Brain pericyte (primary cell): ENCODE measurements around the gene H6PD.

Source experiments
- DNase-seq: peaks from one replicate; pipeline ENCODE4 v3.0.0-alpha.2; 2012; ENCODE audit warnings: low read depth, low spot score

The H6PD gene

DNA sequence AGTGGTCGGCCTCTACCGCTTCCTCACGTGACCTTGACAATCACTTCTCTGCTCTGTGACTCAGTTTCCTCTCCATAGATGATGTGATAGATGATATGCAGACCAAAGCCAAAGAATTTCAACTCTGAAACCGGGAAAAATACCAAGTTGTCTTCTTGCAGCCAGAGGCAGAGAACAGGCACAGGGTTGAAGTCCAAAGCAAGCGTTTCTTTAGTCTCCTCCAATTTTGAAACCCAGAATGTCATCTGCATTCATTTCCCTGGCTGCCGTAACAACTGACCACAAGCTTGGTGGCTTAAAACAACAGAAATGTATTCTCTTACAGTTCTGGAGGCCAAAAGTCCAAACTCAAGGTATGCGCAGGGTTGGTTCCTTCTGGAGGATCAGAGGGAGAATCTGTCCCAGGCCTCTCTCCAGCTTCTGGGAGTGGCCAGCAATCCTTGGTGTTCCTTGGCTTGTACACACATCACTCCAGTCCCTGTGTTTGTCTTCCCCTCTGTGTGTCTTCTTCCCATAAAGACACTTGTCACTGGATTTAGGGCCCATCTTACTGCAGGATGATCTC, 30.3 kb upstream of the H6PD start:
- no peak for DNase-seq

DNA sequence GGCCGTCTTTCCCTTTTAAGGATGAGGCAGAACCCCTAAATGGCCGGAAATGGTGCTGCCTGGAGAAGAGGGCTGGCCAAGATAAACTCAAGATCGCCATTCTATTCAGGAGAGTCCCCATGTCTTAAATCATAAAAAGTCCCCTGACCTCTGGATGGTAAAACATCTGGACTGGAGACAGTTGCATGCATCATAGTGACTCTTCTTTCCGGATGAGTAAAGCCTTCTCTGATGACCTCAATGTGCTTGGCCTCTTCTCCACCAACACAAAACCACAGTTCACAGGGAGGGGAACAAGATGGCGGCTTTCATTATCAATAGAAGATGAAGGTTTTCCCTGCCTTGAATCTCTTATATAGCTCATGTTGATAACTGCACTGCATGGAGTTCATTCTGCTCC, 27.5 kb upstream of the H6PD start:
- no peak for DNase-seq

DNA sequence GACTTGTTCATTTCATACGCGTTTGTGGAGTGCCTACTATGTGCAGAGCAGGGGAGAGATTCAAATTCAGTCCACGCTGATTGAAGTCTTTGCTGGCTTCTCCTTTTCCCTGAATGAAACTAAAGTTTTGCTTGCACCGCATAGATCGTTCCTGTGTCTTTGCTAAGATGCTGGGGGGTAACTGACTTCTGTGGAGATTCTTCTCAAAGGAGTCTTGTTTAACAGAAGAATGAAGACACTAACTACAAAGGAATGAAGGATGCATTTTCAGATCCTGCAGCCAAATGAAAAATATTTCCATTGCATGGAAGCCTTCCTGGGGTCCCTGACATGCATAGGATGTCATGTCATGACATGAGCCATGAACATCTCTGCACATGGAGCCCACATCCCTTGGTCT, 26.9 kb upstream of the H6PD start:
- DNase-seq, result no peak

DNA sequence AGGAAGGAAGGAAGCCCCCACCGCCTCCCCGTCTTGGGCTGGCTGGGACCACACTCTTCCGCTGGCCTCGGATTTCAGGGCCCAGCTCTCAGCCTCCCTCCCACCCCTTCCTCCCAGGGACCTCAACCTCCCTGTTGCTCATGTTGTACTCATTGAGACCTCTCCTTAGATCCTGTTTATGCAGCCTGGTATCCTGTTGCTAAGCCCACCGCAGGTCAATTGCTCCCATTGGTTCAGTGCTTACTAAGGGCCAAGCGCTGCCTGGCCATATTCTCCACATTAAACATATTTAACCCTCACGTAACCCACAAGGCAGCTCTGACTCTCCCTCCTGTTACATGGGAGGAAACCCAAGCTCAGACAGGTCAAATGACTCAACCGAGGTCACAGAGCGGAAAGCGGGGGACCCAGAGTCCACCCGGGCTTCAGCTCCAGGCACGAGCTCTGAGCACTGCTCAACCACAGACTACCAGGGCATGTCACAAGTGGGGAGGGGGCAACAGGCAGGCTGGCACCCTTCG, 23.2 kb upstream of the H6PD start:
- peak; percentile 95 for DNase-seq

DNA sequence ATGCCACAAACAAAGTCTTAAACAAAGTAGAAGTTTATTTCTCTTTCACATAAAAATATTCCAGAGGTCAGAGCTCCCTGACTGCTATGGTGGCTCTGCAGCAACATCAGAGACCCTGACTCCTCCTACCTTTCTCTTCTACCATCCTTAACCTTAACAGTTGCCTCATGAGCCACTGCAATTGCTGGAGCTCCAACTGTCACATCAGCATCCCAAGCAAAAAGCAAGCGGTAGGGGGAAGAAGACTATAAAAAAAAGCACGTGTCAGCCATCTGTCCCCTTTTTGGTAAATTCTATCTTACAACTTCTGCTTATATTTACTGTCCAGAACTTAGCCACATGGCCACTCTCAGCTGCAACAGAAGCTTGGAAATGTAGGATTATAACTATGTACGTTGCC, 21.8 kb upstream of the H6PD start:
- DNase-seq, result no peak

DNA sequence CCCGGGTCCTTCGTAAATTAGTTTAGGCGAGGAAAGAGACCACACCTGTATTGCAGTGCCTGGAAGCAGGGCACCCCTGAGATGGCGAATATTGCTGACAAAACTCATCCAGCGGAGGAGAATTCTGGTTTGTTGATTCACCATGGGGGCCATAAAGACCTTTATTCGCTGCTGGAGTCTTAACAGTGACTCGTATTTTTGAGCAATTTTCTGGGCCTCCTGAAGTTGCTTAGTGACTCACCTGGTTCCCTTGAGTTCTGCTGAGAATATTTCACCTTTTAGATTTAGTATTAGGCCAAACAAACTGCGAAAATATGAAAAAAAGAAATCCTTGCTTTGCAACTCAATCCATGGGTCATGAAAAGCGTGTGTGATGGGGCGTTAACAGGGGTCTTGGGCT, 20.6 kb upstream of the H6PD start:
- no peak for DNase-seq

DNA sequence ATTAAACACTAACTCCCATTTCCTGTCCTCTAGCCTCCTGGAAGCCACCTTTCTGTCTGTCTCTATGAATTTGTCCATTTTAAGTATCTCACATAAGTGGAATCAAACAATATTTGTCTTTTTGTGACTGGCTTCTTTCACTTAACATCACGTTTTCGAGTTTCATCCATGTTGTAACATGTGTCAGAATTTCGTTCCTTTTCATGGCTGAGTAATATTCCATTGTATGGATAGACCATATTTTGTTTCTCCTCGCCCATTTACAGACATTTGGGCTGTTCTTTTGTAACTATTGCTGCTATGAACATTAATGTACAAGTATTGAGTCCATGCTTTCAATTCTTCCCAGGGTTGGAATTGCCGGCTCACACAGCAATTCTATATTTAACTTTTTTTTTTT, 15.7 kb upstream of the H6PD start:
- DNase-seq, result no peak

DNA sequence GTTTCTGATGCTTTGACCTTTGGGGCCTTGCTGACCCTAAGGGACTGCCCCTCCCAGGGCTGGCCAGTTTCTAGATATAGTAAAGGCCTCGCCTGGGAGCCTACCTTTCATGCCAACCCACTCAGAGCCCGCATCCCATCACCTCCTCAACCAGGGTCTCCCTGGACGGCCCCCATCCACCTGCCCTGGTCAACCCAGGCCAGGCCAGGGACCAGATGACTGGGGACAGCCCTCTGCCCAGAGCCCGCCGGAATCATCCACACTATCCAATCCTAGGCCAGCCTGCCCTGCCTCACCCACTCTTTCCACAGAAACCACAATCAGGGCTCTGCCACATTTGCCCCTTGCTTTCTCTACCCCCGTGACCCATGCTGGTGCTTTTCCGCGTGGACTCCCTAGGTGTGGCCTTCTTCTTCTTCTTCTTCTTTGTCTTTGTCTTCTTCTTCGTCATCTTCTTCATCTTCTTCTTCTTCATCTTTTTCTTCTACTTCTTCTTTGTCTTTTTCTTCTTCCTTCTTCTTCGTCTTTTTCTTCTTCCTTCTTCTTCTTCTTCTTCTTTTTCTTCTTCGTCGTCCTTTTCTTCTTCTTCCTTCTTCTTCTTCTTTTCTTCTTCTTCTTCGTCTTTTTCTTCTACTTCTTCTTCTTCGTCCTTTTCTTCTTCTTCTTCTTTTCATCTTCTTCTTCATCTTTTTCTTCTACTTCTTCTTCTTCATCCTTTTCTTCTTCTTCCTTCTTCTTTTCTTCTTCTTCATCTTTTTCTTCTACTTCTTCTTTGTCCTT, 11.5 kb upstream of the H6PD start:
- no peak for DNase-seq

DNA sequence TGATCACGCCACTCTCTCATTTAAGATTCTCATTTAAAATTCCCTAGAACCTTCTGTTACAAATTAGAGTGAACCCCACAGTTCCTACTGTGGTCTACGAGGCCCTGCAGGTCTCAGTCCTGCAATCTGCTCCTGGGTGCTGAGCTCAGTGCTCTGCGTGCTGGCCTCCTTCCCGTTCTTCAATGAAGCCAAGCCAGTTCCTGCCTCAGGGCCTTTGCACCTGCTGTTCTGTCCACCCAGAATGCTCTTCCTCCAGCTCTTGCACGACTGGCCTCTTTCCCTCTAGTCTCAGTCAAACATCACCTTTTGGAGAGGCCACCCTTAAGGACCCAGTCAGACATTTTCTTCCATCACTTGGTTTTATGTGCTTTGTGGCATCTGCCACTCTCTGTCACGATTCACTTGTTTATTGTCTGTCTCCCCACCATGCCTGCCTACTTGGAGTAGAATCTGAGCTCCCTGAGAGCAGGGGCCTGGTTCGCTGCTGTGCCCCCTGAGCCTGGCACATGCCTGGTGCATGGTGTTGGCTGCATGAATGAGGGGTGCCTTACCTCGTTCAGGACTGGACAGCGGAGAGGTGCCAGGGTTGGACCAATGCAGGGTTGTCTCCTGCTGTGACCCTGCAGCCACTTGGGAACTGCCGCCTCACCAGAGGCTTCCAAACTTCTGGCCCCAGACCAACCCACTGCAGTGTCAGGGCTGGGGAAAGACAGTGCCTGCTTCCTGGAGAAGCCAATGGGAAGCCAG, 9.7 kb upstream of the H6PD start:
- DNase-seq, result no peak

DNA sequence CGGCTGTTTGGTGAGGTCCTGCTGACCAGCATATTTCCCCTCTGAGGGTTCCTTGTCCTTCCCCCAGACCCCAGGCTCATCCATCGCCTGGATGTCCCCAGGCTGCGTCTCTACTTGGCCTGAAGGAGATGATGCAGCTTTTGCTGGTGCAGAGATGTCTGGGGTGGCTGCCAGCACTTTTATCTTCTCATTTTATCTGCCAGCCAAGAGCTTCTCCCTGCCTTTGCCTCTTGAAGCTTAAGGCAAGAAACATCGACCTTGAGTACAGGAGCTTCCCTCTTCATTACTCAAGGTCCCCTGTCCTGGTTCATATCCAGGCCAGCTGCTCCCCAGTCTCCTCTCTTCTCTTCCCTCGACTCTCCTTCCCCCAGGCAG, 9.2 kb upstream of the H6PD start:
- no peak for DNase-seq

DNA sequence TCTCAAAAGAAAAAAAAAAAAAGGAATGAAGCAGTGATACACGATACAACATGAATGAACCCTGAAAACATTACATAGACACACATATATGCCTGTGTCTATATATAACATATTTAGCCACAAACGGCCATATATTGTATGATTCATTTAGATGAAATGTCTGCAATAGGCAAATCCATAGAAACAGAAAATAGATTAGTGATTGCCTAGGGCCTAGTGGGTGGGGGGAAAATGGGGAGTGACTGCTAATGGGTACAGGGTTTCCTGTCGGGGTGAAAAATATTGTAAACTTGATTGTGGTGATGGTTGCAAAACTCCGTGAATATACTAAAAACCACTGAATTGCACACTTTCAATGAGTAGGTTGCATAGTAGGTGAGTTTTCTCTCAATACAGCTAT, 6.0 kb upstream of the H6PD start:
- no peak for DNase-seq

DNA sequence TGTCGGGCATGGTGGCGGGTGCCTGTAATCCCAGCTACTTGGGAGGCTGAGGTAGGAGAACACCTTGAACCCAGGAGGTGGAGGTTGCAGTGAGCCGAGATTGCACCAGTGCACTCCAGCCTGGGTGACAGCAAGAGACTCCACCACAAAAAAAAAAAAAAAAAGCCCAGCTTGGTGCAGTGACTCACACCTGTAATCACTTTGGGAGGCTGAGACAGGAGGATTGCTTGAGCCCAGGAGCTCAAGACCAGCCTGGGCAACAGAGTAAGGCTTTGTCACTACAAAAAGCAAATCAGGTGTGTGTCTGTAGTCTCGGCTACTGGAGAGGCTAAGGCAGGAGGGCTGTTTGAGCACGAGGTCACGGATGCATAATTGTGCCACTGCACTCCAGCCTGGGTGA, 5.0 kb upstream of the H6PD start:
- DNase-seq, result no peak

DNA sequence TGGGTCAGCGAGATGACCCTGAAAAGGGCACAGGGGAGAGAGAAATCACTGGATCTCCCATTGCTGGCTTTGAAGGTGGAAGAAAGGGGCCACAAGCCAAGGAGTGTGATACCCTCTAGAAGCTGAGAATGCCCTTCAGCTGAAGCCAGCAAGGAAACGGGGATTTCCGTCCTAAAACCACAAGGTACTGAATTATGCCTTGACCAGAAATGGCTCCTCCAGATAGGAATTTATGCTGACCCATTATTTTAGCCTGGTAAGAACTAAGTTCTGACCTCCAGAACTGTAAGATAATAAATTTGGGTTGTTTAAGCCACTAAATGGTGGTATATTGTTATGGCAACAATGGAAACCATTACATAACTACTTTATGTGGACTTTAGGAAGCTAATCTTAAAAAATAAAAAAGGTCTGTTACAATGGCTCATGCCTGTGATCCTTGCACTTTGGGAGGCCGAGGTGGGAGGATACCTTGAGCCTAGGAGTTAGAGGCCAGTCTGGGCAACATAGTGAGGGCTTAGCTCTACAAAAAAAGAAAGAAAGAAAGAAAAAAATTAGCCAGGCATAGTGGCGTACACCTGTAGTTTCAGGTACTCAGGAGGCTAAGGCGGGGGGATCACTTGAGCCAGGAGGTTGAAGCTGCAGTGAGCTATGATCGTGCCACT, 3.6 kb upstream of the H6PD start:
- no peak for DNase-seq

DNA sequence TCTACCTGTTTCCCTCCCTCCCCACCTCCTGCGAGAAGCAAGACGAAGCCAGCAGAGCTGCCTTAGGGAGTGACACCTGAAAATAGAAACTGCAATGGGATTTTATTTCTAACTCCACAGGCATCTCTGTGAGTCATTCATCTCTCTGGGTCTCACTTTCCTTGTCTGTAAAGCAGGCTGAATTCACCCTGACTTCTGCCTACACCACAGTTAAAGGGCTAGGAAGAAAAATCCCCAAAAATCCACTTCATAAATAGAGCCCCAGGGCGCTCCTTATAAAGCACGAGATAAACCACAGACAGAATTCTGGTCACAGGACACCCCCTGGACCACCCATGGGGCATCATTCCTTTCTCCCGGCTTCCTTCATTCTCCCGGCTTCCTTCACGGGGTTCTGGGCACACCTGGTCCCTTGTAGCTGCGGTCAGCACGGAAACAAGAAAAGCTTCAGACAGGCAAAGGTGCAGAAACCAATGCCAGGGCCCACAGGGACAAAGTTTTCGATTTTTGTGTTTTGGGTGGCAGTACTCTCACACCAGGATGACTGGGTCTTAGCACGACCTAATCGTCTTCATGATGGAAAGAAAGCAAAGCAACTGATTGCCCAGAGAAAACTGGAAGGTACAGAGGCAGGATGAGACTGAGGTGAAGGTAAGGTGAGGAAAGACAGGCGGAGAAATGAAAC, 2.8 kb upstream of the H6PD start:
- DNase-seq, result no peak

DNA sequence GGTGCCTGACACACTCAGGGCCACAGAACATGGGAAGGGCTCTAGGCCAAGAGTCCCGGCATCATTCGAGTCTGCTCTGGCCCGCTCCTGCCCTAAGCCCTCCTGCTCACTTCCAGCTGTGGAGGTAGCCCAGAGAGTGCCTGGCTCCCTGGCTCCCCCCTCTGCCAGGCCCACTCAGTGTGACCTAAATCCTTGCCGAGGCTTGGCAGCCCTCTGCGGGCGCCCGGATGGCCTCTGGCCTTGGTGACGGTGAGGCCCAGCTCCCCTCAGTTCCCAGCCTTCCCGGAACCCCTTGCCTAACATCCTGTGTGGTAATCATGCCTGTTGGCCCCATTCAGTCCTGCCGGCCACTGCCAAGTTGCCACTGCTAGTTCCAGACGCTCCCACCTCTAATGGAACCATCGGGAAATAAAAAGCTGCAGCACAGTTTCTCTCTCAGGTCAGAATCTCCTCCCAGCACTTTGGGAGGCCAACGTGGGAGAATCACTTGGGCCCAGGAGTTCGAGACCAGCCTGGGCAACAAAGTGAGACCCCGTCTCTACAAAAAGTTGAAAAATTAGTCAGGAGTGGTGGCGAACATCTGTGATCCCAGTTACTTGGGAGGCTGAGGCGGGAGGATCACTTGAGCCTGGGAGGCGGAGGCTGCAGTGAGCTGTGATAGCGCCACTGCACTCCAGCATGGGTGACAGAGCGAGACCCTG, 1.2 kb upstream of the H6PD start:
- no peak for DNase-seq

DNA sequence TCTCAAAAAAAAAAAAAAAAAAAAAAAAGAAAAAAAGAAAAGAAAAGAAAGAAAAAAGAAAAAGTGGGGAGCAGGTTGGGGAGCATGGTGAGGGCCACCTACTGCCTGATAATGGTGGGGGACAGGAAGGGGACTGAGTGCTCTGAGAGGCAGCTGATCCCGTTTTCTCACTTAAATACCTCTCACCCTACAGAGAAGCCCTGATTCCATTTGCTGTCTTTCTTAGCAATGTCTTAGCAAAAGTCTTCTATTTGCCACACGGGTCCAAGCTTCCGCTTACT, 692 bp upstream of the H6PD start:
- no peak for DNase-seq

DNA sequence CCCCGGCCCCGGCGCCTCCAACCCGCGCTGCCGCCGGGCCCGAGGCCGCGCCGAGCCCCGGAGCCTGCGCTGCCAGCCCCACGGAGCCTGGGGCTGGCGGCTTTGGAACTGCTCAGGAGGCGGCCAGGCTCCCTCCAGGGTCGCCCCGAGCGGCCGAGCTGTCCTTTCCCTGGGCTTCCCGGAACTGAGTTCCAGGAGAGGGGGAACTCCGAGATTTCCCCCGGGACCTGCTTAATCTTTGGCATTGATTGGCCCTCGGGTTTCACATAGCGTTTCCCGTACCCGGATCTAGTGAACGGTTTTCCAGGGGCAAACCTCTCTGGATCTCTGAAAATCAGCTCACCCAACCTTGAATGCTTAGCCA, 504 bp downstream of the H6PD start:
- DNase-seq, result no peak

DNA sequence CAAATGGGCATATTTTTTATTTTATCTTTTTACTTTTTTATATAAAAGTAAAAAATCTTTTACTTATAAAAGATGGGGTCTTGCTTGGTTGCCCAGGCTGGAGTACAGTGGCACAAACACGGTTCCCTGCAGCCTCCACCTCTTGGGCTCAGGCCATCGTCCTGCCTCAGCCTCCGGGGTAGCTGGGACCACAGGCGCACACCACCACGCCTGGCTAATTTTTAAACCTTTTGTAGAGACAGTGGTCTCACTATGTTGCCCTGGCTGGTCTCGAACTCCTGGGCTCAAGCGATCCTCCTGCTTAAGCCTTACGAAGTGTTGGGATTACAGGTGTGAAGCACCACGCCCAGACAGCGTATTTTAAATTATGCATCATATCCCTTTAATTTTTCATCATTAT, 986 bp downstream of the H6PD start:
- DNase-seq, result no peak

DNA sequence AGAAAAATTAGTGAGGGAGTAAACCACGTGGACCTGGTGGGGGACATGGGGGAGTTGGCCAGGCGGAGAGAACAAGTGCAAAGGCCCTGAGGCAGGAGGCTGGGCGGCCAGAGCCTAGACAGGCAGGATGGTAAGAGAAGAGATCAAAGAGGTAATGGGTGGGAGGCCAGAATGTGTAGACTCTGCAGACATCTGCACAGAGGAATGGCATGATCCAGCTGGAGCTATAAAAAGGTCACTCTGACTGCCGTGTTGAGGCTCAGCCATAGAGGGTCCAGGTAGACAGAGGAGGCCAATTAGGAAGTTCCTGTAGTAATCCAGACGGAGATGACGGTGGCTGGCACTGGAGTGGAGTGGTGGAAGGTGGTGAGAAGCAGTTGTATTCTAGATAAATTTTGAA, 3.6 kb downstream of the H6PD start:
- no peak for DNase-seq

DNA sequence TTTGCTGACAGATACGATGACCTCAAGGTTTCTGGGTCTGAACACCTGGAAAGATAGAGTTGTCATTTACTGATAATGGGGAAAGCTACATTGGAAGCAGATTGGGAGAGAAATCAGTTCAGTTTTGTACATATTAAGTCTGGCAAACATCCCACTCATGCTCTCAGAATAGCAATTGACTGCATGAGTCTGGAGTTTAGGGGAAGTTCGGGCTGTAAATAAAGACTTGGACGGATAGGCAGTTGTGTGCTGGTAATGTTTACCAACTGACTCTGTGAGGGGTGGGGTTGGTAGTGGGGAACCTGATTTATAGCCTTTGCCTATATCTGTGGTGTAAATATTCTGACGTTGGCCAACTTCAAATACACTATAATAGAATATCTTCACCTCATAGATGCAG, 4.0 kb downstream of the H6PD start:
- no peak for DNase-seq

DNA sequence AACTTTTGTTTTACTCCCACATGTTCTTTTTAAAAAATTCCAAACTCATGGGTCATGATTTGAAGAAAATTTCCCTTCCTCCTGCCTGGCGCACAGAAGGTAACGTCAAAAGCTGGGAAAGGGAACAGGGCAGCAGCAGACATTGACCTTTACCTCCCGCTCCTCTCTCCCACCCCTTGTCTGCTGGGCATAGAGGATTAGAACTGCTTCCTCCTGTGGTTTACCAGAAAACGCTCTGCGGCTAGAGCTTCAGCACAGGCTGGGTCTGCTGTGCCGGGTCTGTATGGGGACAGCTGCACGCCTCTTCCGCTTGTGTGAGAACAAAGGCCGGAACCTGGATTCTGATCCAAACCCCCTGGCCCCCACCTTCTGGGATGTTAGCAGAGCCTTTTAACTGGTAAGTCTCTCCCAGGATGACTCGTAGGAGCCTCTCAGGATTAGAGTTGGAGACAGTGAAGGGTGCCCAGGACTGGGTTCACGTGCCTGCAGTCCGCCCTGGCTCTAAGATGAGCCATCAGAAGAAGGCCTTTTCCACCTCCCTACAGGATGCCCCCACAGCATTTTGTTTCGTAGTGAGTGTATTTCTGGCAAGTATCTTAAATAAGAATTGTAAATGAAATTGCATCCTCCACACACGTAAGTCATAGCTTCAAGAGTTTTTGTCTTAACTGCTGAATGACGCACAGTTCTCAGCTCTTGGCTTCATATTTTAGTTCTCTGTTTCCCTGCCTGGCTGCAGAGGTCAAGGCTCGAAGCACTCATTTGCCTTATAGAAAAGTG, 5.2 kb downstream of the H6PD start:
- DNase-seq, result no peak
